Liver (tissue), 9 donors: ENCODE measurements around the gene TRAPPC12. TPM values are rescaled to one million over a fixed set of nuclear protein-coding genes. Genes with fewer than 3 reads are reported as not detected.

Experiments used
- DNase-seq: peaks from one replicate; pipeline ENCODE4 v3.0.0-alpha.2; 2017; ENCODE audit warnings: low spot score
- H3K27ac ChIP-seq, 2 donors: one replicate each; pipeline ENCODE4 v1.7.0; 2013; ENCODE audit warnings: inconsistent platforms in 2 of 2, low read length in 2 of 2, control low read depth in 1 of 2, low read depth in 1 of 2, mild to moderate bottlenecking in 1 of 2
- H3K27me3 ChIP-seq, 4 donors: one replicate each; pipeline versions ENCODE4 v1.6.1 to v1.7.0; 2013; ENCODE audit warnings: low read length in 3 of 4, inconsistent platforms in 1 of 4, mild to moderate bottlenecking in 1 of 4, moderate library complexity in 1 of 4; ENCODE audit not compliant: control insufficient read depth in 4 of 4, insufficient read depth in 4 of 4
- H3K36me3 ChIP-seq, 4 donors: one replicate each; pipeline versions ENCODE4 v1.6.1 to v1.7.0; 2013; ENCODE audit warnings: low read length in 3 of 4, mild to moderate bottlenecking in 3 of 4, low read depth in 1 of 4, moderate library complexity in 1 of 4; ENCODE audit not compliant: control insufficient read depth in 4 of 4, insufficient read depth in 3 of 4
- H3K4me1 ChIP-seq, 4 donors: one replicate each; pipeline versions ENCODE4 v1.6.1 to v1.7.0; 2013; ENCODE audit warnings: low read length in 3 of 4, mild to moderate bottlenecking in 3 of 4, moderate library complexity in 1 of 4; ENCODE audit not compliant: control insufficient read depth in 4 of 4, insufficient read depth in 4 of 4
- H3K4me3 ChIP-seq, 3 donors: one replicate each; pipeline versions ENCODE4 v1.6.1 to v1.7.0; 2013; ENCODE audit warnings: low read length in 3 of 3, control low read depth in 1 of 3, low read depth in 1 of 3, mild to moderate bottlenecking in 1 of 3
- H3K9ac ChIP-seq, 2 donors: one replicate each; pipeline ENCODE4 v1.7.0; 2013; ENCODE audit warnings: low read length in 2 of 2, mild to moderate bottlenecking in 2 of 2, moderate library complexity in 2 of 2, control low read depth in 1 of 2, low read depth in 1 of 2
- H3K9me3 ChIP-seq, 4 donors: one replicate each; pipeline versions ENCODE4 v1.6.1 to v1.7.0; 2013; ENCODE audit warnings: low read length in 3 of 4; ENCODE audit not compliant: control insufficient read depth in 4 of 4
- ATF3 ChIP-seq: IDR thresholded peaks from 2 replicates; pipeline ENCODE4 v1.6.1; 2016; ENCODE audit warnings: antibody characterized with exemption
- CTCF ChIP-seq: fragments of 150-350 bp; IDR thresholded peaks from 2 replicates; pipeline ENCODE4 v1.5.1; 2017; ENCODE audit warnings: improper control_type of control experiment, low read depth, low read length; ENCODE audit not compliant: missing input control
- EGR1 ChIP-seq, 2 donors: IDR thresholded peaks; 2 replicates each; pipeline ENCODE4 v1.6.1; 2016 to 2018; ENCODE audit warnings: antibody characterized with exemption in 2 of 2, low read depth in 2 of 2
- FOXA1 ChIP-seq: IDR thresholded peaks from 2 replicates; pipeline ENCODE4 v1.6.1; 2016; ENCODE audit warnings: antibody characterized with exemption
- FOXA2 ChIP-seq: IDR thresholded peaks from 2 replicates; pipeline ENCODE4 v1.6.1; 2016; ENCODE audit warnings: antibody characterized with exemption
- GABPA ChIP-seq, 2 donors: IDR thresholded peaks in 1 of 2; conservative IDR thresholded peaks in 1 of 2; 2 replicates each; pipeline ENCODE4 v1.6.1; 2016; ENCODE audit warnings: antibody characterized with exemption in 2 of 2, mild to moderate bottlenecking in 1 of 2, moderate library complexity in 1 of 2
- HNF4A ChIP-seq, 2 donors: conservative IDR thresholded peaks; 2 replicates each; pipeline ENCODE4 v1.6.1; 2016; ENCODE audit warnings: antibody characterized with exemption in 2 of 2, mild to moderate bottlenecking in 2 of 2
- HNF4G ChIP-seq: IDR thresholded peaks from 2 replicates; pipeline ENCODE4 v1.6.1; 2016; ENCODE audit warnings: antibody characterized with exemption
- JUND ChIP-seq, 2 donors: IDR thresholded peaks; 2 replicates each; pipeline ENCODE4 v1.6.1; 2016; ENCODE audit warnings: antibody characterized with exemption in 2 of 2
- MAX ChIP-seq: IDR thresholded peaks from 2 replicates; pipeline ENCODE4 v1.6.1; 2016; ENCODE audit warnings: antibody characterized with exemption
- NR2F2 ChIP-seq: IDR thresholded peaks from 2 replicates; pipeline ENCODE4 v1.6.1; 2016; ENCODE audit warnings: antibody characterized with exemption
- RAD21 ChIP-seq, 2 donors: IDR thresholded peaks; 2 replicates each; pipeline ENCODE4 v1.6.1; 2016; ENCODE audit warnings: antibody characterized with exemption in 2 of 2, mild to moderate bottlenecking in 2 of 2
- REST ChIP-seq: IDR thresholded peaks from 2 replicates; pipeline ENCODE4 v1.6.1; 2016; ENCODE audit warnings: antibody characterized with exemption, mild to moderate bottlenecking
- RXRA ChIP-seq, 2 donors: IDR thresholded peaks; 2 replicates each; pipeline ENCODE4 v1.6.1; 2017 to 2018; ENCODE audit warnings: antibody characterized with exemption in 2 of 2, mild to moderate bottlenecking in 1 of 2
- SP1 ChIP-seq: IDR thresholded peaks from 2 replicates; pipeline ENCODE4 v1.6.1; 2018; ENCODE audit warnings: antibody characterized with exemption, mild to moderate bottlenecking
- TAF1 ChIP-seq: conservative IDR thresholded peaks from 2 replicates; pipeline ENCODE4 v1.6.1; 2016; ENCODE audit warnings: antibody characterized with exemption, mild to moderate bottlenecking
- YY1 ChIP-seq: IDR thresholded peaks from 2 replicates; pipeline ENCODE4 v1.6.1; 2016; ENCODE audit warnings: antibody characterized with exemption, mild to moderate bottlenecking
- ZBTB33 ChIP-seq: IDR thresholded peaks from 2 replicates; pipeline ENCODE4 v1.6.1; 2016; ENCODE audit warnings: antibody characterized with exemption
- WGBS: extraction: QIAGEN DNeasy Blood & Tissue Kit; methylation state at CpG from one replicate; pipeline ENCODE4 v1.1.7; 2013; 5-methylcytosine and 5-hydroxymethylcytosine counted together
- polyA plus RNA-seq, 2 donors: library from polyadenylated mRNA; stranded (reverse) in 1 of 2; unstranded in 1 of 2; fragments of 200-250 nt in 1 of 2; fragments of >200 nt in 1 of 2; fragmentation: Nextera tagmentation in 1 of 2; extraction: Ambion mirVana in 1 of 2; gene quantifications; one replicate each; pipeline versions ENCODE4 v1.2.1 to v1.2.3, GENCODE V29; 2013 to 2015
- total RNA-seq, 2 donors: library from RNA; depleted of rRNA; stranded (reverse); fragments of >200 nt; gene quantifications; one replicate each; pipeline ENCODE4 v1.2.3, GENCODE V29; 2014
- donor health status: healthy.
- donor health status: healthy.
- donor health status: healthy.
- donor health status: healthy.
- donor health status: healthy.

The TRAPPC12 gene
- total and polyA plus RNA-seq, 4 donors, result 30.2 to 60.9 (median 39.7) TPM

GRCh38 chr2:3357926-3358325 is 21.6 kb upstream of the TRAPPC12 start:
- TF ChIP-seq EGR1 (IDR thresholded peaks at IDR 0.05; ENCODE audit: low read depth in 2 of 2), result no peak
- no peak for TF ChIP-seq ATF3
- no peak for TF ChIP-seq ZBTB33
- TF ChIP-seq YY1, result no peak
- WGBS, result 86% methylated on average over 8 of the region's 8 CpGs

GRCh38 chr2:3361518-3362389 is 17.7 kb upstream of the TRAPPC12 start:
- 97% methylated on average over 17 of the region's 17 CpGs for WGBS
- no peak for DNase-seq
- TF ChIP-seq ZBTB33 (no peak), REST (no peak), HNF4A (conservative IDR thresholded peaks at IDR 0.05) (no peak), SP1 (no peak), CTCF (no peak), RAD21 (IDR thresholded peaks at IDR 0.05) (no peak), EGR1 (IDR thresholded peaks at IDR 0.05; ENCODE audit: low read depth in 2 of 2) (no peak), FOXA1 (no peak), HNF4G (no peak), GABPA (IDR thresholded peaks at IDR 0.05 in 1 of 2, conservative IDR thresholded peaks at IDR 0.05 in 1 of 2) (no peak), ATF3 (no peak), YY1 (no peak), TAF1 (no peak), RXRA (IDR thresholded peaks at IDR 0.05) (no peak), FOXA2 (no peak), MAX (no peak), NR2F2 (no peak), JUND (IDR thresholded peaks at IDR 0.05) (no peak)
- H3K27ac ChIP-seq, result no peak overlapping the region
- H3K9me3 ChIP-seq, result no peaks in the 10 kb centered on the region
- H3K4me1 ChIP-seq, result peaks cover 0 to 4% (median 0%) of the 10 kb centered on the region in 4 donors
- no peaks in the 10 kb centered on the region for H3K27me3 ChIP-seq
- no peak overlapping the region for H3K4me3 ChIP-seq
- H3K9ac ChIP-seq, result no peak overlapping the region
- H3K36me3 ChIP-seq, result no peaks in the 10 kb centered on the region

More at GRCh38 chr2:3357926-3358325, 21.6 kb upstream of the TRAPPC12 start:
- Histone ChIP-seq H3K4me1 (peaks cover 0 to 2% (median 0%) of the 10 kb centered on the region in 4 donors), H3K36me3 (peaks cover 0 to 5% (median 0%) of the 10 kb centered on the region in 4 donors), H3K9ac (no peak overlapping the region), H3K4me3 (no peak overlapping the region), H3K27me3 (no peaks in the 10 kb centered on the region), H3K9me3 (no peaks in the 10 kb centered on the region), H3K27ac (no peak overlapping the region)
- DNase-seq, result no peak
